GM23248 (cell line): ENCODE measurements around the gene ETFA.

ENCODE experiments used
- EZH2 ChIP-seq: fragments of 200-600 bp; sonication (generic); IDR thresholded peaks from 2 replicates; pipeline ENCODE4 v1.6.1; 2018; ENCODE audit warnings: antibody characterized with exemption, mild to moderate bottlenecking; ENCODE audit not compliant: insufficient read depth, poor library complexity, severe bottlenecking
- EZH2phosphoT487 ChIP-seq: fragments of 200-600 bp; sonication (generic); IDR thresholded peaks from 2 replicates; pipeline ENCODE4 v1.6.1; 2018; ENCODE audit warnings: antibody characterized with exemption, moderate library complexity, mild to moderate bottlenecking, low read depth; ENCODE audit not compliant: insufficient read depth

- no peak for TF ChIP-seq EZH2
- TF ChIP-seq EZH2phosphoT487: no peak
These were observed 11.5 kb downstream of the ETFA start for GRCh38 chr15:76299786-76300185.
